ENCODE data around the gene MELTF.

MELTF gene

DNA sequence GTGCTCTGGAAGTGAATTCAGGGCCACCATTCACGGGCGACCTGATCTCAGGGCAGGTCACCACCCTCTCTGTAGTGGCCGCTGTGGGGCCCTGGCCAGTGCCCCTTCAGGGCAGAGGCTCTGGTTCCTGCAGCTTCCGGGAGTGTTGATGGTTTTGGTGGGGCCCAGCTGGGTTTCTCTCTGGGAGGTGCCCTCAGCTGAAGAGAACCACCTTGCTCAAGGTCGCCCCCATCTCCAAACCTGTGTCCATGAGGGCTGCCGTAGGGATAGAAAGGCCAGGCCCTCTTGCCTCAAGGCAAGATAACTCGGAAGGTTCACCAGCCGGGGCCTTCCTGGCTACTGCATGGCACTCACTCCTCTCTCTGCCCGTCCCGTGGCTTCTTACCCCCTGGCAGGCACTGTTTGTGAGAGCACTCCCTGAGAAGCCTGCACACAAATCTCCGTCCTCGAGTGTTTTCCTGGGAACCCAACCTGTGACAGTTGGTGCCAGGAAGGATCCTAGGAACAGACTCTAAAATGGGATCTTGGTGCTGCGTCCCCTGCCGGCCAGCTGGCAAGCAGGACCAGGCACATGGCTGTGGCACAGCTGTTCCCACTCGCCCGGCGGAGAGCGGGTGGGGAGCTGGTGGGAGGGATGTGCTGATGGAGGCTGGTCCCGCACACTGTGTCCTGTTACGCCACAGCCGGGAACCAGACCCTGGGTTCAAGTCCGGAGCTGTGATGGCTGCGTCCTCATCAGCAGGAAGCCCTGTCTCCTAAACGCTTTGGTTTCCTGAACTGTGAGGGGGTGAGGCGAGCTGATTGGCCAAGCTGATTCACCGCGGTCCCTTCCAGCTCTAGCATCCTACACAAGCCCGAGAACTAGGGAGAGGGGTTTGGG, 37.8 kb downstream of the MELTF start:
- no peak for DNase-seq

DNA sequence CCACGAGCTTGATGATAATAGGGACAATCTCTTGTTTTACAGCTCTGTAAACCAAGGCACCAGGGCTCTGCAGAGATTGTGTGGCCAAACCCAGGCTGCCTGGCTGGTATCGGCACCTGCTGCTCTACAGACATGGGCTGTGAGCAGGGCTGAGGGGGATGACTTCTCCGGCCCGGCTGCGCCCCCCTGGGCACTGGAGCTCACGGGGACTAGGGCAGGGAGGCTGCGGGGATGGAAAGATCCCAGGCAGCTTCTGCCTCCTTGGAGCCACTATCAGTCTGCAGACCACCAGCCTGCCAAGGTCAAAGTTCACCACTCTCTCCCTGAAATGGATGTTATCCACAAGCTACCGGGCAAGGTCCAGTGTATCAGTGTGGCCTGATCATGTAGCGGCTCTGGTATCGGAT, 39.0 kb downstream of the MELTF start:
- no peak for DNase-seq

DNA sequence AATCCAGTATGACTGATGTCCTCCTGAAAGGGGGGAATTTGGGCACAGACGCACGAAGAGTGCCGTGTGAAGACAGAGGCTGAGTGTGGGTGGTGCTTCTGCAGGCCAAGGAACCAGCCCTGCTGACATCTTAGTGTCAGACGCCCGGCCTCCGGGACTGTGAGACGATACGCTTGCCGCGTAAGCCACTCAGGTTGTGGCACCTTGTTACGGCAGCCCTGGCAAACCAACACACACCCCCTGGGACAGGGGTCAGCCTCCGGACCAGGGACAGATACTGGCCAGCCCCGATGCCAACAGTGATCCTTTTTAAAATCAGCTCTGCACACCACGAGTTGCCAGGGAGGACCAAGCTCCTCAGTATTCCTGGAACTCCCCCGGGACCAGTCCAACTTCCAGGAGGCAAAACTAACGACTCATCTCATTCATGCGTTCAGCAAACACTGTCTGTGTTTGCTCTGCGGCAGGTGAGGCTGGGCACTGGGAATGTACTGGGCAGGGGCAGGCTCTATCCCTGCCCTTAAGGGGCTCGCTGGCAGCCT, 39.8 kb downstream of the MELTF start:
- DNase-seq, result no peak

DNA sequence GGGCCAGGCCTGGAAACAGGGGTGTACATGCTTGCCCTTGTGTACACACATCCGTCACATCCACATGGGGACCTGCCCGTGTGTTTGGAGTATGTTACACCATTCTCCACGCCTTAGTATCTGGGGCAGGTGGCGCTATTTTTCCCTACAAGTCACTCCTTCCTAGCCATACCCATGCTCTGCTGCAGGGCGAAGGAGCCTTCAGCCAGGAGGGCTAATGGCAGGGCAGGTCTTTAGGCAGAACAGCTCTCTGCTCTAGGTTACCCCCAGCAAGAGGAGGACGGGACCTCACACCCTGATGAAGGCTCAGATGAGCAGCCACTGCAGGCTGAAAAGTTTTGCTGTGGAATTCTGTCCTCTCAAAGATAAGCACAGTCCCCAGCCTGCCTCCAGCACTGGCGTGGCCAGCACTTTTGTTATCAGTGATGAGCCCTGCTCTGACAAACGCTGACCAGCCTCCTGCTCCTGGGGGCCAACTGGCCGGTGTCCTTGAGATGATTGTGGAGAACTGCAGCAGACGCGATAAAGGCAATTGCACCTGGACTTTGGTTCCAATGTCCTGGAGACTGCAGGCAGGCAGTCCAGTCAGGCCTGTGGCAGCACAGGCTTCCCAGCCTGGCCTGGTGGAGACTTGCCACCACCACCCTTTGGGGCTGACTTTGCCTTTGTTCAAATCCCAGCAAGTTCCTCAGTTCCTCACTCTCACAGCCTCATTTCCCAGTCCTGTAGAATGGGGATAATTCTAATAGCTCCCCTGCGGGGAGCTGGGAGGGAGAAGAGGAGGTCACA, 41.2 kb downstream of the MELTF start:
- no peak for DNase-seq

DNA sequence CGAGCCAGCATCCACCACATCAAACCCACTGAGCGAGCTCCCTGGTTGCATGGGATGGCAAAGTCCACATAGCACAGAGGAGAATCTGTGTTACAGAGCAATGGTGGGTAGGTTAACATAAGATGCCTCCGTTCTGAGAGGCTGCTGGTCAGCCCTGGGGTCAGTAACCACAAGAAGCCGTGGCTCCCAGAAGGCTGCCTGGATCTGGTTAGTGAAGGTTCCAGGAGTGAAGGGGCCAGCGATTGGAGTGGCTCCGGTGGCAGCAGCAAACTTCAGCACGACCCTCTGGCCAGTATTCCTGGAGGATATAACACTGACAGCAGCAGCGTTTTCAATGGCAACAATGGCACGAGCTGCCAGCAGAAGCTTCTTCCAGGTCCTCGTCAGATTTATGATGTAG, 42.6 kb downstream of the MELTF start:
- no peak for DNase-seq

DNA sequence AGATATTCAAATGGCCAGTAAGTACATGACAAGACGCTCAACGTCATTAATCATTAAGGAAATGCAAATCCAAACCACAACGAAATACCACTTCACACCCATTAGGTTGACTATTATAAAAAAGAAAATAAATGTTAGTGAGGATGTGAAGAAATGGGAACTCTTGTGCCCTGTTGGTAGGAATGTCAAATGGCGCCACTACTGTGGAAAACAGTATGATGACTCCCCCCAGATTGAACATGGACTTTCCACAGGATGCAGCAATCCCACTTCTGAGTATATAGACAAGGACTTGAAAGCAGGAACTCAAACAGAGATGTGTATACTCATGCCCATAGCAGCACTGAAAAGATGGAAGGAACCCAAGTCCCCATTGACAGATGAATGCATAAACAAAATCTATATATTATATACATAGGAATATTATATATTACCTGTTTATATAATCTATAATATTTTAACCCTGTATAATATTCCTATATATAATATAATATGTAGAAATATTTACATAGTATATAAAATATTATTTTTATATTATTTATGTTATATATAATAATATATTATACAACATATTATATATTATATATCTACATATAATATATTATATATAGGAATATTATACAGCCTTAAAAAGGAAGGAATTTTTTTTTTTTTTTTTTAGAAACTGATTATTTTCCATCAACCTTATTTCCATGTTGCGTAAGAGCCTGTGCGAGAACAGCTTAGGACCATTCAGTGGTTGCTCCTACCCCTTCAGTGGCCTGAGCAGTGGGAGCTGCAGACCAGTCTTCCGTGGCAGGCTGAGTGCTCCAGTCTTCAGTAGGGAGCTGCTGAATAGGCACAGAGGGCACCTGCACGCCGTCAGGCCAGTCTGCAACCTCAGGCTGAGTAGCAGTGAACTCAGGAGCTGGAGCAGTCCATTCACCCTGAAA, 43.4 kb downstream of the MELTF start:
- no peak for DNase-seq

DNA sequence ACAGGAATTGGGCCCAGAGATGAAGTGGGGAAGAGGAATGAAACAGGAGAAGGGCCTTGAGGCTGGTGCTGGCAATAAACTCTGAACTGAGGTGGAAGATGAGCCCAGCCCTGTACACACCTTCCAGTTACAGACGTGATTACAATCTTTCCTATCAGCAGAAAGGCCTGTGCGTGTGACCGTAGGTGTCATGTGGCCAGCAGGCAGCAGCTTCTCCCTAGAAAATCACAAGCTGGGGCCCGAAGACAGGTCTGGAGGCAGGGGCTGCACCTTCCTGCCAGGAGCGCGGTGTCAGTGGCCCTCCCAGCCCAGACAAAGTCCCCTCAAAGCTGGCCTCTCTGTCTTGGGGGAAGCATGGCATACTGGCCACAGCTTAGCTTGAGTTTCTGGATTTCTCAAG, 44.3 kb downstream of the MELTF start:
- no peak for DNase-seq

DNA sequence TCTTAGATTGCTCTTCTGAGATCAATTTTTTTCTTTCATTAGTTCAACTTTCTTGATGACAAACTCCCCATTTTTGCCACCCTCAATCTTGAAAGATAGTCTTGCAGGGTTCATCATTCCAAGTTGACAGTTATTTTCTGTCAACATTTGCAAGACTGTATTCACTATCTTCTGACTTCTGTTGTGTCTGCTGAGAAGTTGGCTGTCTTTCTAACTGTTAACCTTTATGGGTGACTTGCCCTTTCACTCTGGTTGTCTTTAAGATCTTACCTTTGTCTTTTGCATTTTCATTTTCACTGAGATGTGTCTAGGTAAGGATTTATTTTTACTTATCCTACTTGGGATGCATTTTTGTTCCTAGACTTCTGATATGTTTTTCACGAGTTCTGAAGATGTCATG, 46.4 kb downstream of the MELTF start:
- no peak for DNase-seq

DNA sequence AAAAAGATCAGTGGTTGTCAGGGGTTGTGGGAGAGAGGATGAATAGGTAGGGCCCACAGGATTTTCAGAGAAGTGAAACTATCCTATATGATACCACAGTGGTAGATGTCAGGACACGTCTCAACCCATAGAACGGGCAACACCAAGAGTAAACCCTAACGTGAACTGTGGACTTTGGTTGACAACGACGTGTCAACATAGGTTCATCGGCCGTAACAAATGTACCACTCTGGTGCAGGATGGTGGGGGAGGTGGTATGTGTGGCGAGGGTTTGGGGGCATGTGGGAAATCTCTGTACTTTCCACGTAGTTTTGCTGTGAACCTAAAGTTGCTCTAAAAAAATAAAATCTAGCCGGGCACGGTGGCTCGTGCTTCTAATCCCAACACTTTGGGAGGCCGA, 48.0 kb downstream of the MELTF start:
- no peak for DNase-seq

DNA sequence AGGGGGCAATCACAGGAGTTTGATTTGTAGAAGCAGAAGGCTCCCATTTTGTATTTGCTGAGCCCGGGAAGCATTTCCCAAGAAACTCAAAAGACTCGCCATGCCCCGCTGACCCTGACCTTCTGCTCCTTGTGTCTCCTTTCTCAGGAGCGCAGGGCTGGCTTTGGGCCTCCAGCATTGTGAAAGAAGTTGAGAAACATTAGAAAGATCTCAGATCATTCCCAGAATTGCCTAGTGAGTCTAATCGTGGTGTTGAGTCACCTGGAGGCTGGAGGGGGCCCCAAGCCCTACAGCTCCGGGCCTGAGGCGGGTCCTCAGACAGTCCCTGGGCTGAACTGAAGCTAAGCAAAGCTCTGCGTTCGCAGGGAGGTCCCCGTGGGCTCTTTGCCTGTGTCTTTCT, 50.1 kb downstream of the MELTF start:
- DNase-seq, result no peak

DNA sequence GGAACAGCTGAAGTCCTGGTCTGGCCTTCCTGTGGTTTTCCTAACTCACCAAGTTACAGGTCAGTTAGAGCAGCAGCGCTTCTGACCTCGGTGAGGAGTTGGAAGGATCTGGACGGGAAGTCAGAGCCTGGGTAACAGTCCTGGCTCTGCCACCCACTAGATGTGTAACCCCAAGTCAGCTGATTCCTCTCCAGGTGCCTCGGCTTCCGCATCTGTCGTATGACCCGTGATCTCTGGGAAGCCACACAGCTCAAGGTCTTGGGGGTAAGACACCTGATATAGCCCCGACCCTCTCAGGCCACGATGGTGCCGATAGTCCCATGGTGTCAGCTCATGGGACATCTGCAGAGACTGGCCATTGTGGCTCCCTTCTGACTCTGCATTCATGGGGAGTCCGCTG, 52.7 kb downstream of the MELTF start:
- no peak for DNase-seq

DNA sequence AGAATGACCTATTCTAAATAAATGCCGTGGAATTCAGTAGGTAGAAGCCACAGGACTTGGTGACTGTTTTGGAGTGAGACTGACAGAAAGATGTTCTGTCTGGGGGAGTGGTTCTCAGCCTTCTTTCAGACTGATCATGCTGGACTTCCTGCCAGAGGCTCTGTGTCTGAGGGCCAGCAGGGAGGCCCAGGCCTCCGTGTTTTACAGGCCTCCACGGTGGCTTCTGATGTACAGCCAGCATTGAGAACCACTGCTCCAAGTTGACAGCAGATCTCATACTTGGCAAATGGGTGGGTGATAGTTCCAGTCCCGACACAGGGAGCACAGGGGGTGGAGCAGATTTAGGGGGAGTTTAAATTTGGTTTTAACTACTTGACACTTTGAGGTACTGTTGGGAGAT, 54.3 kb downstream of the MELTF start:
- no peak for DNase-seq

DNA sequence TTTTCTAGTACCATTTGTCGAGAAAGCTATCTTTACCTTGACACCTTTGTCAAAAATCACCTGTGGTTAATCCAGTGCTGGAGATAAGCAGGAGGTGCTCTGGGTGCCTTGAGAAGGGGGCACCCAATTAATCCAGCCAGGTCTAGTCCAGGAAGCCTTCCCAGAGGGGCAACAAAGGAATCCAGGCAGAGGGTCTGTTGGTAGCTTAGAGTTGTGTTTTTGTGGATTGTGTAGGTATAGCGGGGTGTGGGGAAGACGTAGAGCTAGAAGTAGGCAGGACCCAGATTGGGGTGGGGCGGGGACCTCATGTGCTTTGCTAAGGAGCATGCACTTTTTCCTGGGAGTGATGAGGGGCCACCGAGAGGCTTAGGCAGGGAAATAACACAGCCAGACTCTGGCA, 55.0 kb downstream of the MELTF start:
- DNase-seq, result no peak

DNA sequence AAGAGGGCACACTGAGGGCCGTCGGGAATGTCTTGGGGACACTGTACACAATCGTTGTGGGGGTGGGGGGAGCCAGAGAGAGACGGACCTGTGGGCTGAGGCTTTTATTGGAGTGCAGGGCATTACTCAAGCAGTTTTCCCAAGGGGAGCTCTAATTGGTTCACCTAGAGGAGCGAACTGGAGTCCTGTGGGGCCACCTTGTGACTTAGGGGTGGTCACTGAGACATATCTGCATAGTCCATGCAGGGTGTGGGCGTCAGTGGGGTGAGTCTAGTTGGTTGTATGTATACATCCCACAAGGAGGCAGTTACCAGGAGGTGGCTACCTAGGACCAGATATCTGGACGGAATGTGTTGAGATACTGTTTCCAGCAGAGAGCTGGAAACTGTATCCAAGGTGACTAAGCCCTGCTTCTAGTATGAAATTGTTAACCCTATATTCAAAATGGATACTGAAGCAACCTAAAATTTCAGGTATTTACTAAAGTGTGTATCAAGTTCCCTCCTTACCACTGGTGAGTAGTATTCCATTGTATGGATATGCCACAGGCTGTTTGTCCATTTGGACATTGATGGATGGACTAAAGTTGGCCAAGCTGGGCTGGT, 58.4 kb downstream of the MELTF start:
- DNase-seq, result no peak

DNA sequence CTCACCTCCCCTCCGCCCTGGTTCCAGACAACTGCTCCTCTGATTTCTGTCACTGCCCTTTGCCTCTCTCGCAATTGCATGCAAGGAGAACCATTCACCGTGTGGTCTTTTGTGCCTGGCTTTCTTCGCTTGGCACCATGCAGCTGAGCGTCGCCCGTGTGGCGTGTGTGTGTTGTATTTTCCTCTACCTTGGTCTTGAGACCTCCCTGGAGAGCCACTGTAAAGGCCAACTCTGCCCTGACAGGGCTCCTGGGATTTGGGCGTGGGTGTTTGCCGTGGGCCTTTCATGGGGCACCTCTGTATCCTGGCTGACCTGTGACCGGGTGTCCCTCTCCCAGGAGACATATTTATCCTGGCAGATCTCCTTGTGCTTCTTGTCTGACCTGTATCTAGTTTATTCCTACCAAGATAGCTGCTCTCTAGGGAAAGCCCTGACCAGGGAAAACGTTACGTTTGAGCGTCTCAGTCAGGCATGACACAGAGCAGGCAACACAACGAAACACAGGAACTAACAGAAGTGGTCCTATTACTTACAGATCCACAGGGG, 59.0 kb downstream of the MELTF start:
- DNase-seq, result no peak

DNA sequence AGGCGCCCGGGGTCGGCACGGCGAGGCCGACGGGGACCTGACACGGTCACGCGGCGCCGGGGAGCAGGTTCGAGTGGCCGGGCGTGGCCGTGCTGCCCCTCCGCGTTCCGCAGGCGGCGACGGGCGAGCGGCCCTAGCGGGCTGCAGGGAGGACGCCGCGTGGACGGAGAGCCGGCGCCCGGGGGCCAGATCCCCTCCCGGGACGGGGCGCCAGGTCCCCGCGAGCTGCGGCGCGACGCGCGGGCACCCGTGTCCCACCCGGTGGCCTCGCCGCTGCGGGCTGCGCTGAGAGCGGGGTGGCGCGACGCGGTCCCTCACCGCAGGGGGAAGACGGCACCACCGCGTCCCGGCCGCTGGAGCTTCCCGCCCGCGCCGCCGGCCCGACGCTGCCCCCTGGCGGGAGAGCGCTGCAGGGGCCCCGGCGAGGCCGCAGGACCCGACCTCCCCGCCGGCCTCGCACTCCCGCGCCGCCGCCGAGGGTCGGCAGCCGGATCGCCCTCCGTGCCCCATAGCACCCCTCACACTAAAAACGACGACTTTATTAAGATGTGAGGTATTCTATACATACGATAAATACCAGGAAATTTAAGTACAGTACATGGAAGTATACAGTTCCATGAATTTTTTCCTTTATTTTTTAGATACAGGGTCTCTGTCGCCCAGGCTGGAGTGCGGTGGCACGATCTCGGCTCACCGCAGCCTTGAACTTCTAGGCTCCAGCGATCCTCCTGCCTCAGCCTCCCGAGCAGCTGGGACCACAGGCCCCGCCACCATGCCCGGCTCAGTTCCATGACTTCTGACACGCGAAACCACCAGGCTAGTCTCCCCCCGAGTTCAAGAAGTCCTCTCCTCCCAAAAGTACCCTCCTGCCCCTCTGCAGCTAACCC, 59.7 kb downstream of the MELTF start:
- no peak for DNase-seq

DNA sequence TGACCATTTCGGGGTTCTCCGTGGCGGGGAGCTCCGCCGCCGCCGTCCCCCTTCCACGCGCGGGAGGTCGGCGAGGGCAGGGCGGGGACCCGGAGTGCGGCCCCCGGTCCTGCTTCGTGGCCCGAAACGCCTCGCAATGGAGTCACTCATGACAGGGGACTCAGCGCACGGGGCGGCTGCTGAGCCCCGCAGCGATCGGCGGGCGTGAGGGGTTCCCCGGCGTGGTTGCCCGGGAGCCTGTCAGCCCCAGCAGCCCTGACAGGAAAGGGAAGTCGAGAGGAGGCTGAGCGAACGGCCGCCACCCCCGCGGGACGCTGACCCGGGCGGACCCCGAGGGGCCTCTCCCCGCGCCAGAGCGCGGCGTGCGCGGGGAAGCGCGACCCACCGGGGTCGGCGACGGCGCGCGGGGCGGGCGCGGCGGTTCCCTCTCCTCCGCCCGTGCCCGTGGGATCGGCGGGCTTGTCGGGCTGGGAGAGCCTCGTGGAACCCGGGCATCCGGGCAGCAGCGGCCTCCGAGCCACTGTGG, 60.4 kb downstream of the MELTF start:
- no peak for DNase-seq

DNA sequence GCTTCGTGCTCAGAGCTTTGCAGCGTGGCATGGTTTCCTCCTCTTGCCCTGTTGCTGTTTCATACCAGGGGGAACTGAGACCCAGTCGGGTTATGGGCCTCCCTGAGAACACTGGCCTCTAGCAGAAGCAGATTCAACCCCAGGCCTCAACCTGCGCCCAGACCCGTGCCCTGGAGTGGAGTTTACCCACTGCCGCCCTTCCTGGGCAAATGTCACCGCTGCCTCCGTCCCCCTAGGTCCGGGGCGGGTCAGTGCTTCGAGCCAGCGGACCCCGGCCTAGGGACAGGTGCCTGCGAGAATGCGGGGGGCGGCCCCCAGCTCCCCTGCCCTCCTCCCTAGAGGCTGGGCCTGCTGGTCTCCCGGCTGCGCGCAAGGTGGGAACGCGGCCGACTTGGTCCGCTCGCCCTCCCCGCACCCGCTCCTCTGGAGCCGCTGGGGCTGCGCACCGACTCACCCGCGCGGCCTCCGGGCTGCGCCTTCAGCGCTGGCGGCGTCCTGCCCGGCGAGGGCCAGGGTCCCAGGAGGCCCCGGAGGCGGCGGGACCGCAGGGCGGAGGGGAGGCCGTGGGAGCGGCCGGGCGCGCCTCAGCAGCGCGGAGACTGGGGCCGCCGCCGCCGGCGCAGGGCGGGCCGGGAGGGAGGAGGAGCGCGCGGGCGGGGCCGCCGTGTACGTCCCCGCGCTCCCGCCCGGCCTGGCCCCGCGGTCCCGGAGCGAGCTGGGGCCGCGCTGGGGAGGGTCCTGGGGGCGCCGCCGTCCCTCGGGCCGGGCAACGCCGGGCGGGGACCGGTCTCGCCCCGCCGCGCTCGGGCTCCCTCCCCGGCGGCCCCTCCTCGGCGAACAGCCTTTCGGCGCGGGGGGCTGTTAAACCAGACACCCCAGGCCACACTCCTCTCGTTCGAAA, 61.1 kb downstream of the MELTF start, which contains the start of gene PIGZ:
TSS of gene PIGZ (minus strand) at position 601 of the 901 bp plus-strand sequence. CDS start 16,802 bp downstream, outside the sequence.
- no peak for DNase-seq

DNA sequence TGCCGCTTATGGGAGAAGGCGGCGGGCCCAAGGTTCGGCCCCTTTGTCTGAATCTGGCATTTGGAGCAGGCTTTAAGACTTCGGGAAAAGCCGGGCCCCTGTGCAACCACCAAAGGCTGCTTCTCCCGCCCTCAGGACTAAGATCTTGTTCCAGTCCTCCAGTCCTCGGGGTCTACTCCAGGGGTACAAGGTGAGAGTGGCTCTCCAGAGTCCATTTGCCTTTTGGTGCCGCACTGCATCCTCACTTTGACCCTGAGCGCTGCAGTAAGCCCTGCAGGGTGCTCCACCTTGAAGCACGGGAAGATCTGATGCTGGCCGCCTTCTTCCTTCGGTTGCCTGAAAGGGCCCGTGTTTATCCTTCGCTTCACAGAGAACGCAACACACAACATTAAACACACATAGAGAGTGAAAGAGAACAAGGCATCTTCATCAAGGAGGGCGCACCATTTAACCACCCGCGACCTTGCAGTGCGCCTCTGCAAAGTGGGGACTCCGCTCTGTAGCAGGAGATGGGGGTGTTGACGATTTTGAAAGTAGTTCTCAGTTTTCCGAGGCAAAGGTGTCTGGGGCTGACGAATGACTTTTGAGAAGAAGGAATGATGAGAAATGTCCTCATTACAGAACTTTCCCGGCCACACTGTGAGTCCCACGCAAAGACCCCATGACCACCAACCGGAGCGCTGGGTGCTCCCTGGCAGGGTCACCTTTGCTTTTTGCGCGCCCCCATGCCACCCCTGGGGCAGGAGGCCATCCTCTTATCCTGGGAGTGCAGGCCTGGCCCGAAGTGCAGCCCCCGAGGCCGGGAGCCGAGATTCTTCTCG, 62.0 kb downstream of the MELTF start:
- no peak for DNase-seq
